GM12878 (cell line): ENCODE data around the gene EPHB1. TPM values are rescaled to one million over a fixed set of nuclear protein-coding genes. Genes with fewer than 3 reads are reported as not detected.

ENCODE experiments used
- BMI1 ChIP-seq: fragments of 450-650 bp; IDR thresholded peaks from 2 replicates; pipeline ENCODE4 v1.6.1; 2016; ENCODE audit warnings: mild to moderate bottlenecking, moderate library complexity, borderline replicate concordance
- CHD4 ChIP-seq: fragments of 200-600 bp; sonication (generic); IDR thresholded peaks from 2 replicates; pipeline ENCODE4 v1.6.1; 2016; ENCODE audit warnings: mild to moderate bottlenecking
- ETV6 ChIP-seq, 2 experiments: fragments of 450-650 bp in 1 of 2; IDR thresholded peaks in 1 of 2; conservative IDR thresholded peaks in 1 of 2; 2 replicates each; pipeline ENCODE4 v1.6.1; 2014; ENCODE audit warnings: antibody characterized with exemption in 1 of 2, borderline replicate concordance in 1 of 2, low read depth in 1 of 2, mild to moderate bottlenecking in 1 of 2, moderate library complexity in 1 of 2
- FOXK2 ChIP-seq: fragments of 450-650 bp; IDR thresholded peaks from 2 replicates; pipeline ENCODE4 v1.6.1; 2017; ENCODE audit warnings: mild to moderate bottlenecking, moderate library complexity
- FOXM1 ChIP-seq: IDR thresholded peaks from 2 replicates; pipeline ENCODE4 v1.6.1; 2012; ENCODE audit warnings: low read depth, mild to moderate bottlenecking, inconsistent platforms, low read length, moderate library complexity
- GATAD2B ChIP-seq: fragments of 450-650 bp; conservative IDR thresholded peaks from 2 replicates; pipeline ENCODE4 v1.6.1; 2017; ENCODE audit warnings: low read depth, mild to moderate bottlenecking, moderate library complexity
- HDGF ChIP-seq: fragments of 450-650 bp; IDR thresholded peaks from 2 replicates; pipeline ENCODE4 v1.6.1; 2016; ENCODE audit warnings: antibody characterized with exemption
- MEF2A ChIP-seq: IDR thresholded peaks from 2 replicates; pipeline ENCODE4 v1.6.1; 2011; ENCODE audit warnings: low read depth, mild to moderate bottlenecking, low read length, moderate library complexity; ENCODE audit not compliant: insufficient read depth
- RAD51 ChIP-seq: fragments of 450-650 bp; IDR thresholded peaks from 2 replicates; pipeline ENCODE4 v1.6.1; 2016; ENCODE audit warnings: moderate library complexity, mild to moderate bottlenecking, inconsistent platforms
- RCOR1 ChIP-seq: conservative IDR thresholded peaks from 2 replicates; pipeline ENCODE4 v1.6.1; 2012; ENCODE audit warnings: low read depth, low read length, improper control_type of control experiment
- RELA ChIP-seq: fragments of 450-650 bp; IDR thresholded peaks from 2 replicates; pipeline ENCODE4 v1.8.0; 2014; ENCODE audit warnings: borderline replicate concordance; ENCODE audit not compliant: partially characterized antibody
- SRF ChIP-seq, 2 experiments: IDR thresholded peaks; 2 replicates each; pipeline ENCODE4 v1.6.1; 2011; ENCODE audit warnings: low read depth in 2 of 2, low read length in 2 of 2, mild to moderate bottlenecking in 1 of 2, moderate library complexity in 1 of 2
- TBL1XR1 ChIP-seq: IDR thresholded peaks from 2 replicates; pipeline ENCODE4 v1.6.1; 2012; ENCODE audit warnings: low read depth, low read length, improper control_type of control experiment
- ZNF217 ChIP-seq: fragments of 450-650 bp; IDR thresholded peaks from 2 replicates; pipeline ENCODE4 v1.6.1; 2017; ENCODE audit warnings: antibody characterized with exemption, mild to moderate bottlenecking
- ZNF24 ChIP-seq: fragments of 450-650 bp; IDR thresholded peaks from 2 replicates; pipeline ENCODE4 v1.6.1; 2017; ENCODE audit warnings: antibody characterized with exemption, mild to moderate bottlenecking
- polyA plus RNA-seq, 11 experiments: library from polyadenylated mRNA; depleted of rRNA in 4 of 11; unstranded in 6 of 11; stranded (reverse) in 5 of 11; fragments of >200 nt; fragmentation: Nextera tagmentation in 4 of 11; fragmentation: Illumina TruSeq in 1 of 11; extraction: Ambion mirVana in 4 of 11; extraction: Trizol in 1 of 11; gene quantifications; 1 replicate in 1 of 11; 2 replicates in 10 of 11; pipeline versions ENCODE4 v1.2.1 to v1.2.3, GENCODE V29; 2011 to 2016; ENCODE audit warnings: inconsistent platforms in 2 of 11, missing spikeins in 2 of 11, low read depth in 1 of 11
- total RNA-seq, 4 experiments: library from RNA; depleted of rRNA in 3 of 4; stranded (reverse); fragments of >200 nt in 3 of 4; fragmentation: Illumina TruSeq in 1 of 4; extraction: Trizol in 1 of 4; gene quantifications; 2 replicates each; pipeline versions ENCODE4 v1.2.1 to v1.2.3, GENCODE V29; 2013 to 2021

Gene EPHB1
- total and polyA plus RNA-seq, 10 of the 15 experiments (the other 5 are each of a cell fraction or from before 2014, with no cell fraction given), result 0.33 to 23.8 (median 1.2) TPM

GRCh38 chr3:134885877-134886621 is 91.0 kb downstream of the EPHB1 start (continued):
- TF ChIP-seq TBL1XR1, result peak; percentile 79; the same call in 1 of the 2 replicates
- peak; percentile 10 for TF ChIP-seq RELA
- 0 out of 2 replicates have a peak, but pooled peaks have one; percentile 39 for TF ChIP-seq BMI1
- TF ChIP-seq ETV6 (conservative IDR thresholded peaks at IDR 0.05 in 1 of 2, IDR thresholded peaks at IDR 0.05 in 1 of 2; ENCODE audit: borderline replicate concordance in 1 of 2, low read depth in 1 of 2), result no peak
- no peak for TF ChIP-seq SRF (IDR thresholded peaks at IDR 0.05; ENCODE audit: low read depth in 2 of 2, low read length in 2 of 2)
- peak; percentile 75; the same call in 1 of the 2 replicates for TF ChIP-seq GATAD2B
- peak; percentile 96 for TF ChIP-seq ZNF217
- no peak for TF ChIP-seq CHD4
- TF ChIP-seq HDGF, result 0 out of 2 replicates have a peak, but pooled peaks have one; percentile 19
- no peak for TF ChIP-seq ZNF24
- TF ChIP-seq RCOR1, result peak; percentile 75; the same call in 1 of the 2 replicates
- no peak for TF ChIP-seq FOXM1
- TF ChIP-seq MEF2A, result 0 out of 2 replicates have a peak, but pooled peaks have one; percentile 40
- no peak for TF ChIP-seq FOXK2
- peak; percentile 86 for TF ChIP-seq RAD51
